ENCODE results near the gene CNTFR.
"Not testable (repeated sequence)": the region's sequence is repeated elsewhere in the genome, so short reads cannot be mapped to it uniquely, and the experiment has no call there.

Gene CNTFR

DNA sequence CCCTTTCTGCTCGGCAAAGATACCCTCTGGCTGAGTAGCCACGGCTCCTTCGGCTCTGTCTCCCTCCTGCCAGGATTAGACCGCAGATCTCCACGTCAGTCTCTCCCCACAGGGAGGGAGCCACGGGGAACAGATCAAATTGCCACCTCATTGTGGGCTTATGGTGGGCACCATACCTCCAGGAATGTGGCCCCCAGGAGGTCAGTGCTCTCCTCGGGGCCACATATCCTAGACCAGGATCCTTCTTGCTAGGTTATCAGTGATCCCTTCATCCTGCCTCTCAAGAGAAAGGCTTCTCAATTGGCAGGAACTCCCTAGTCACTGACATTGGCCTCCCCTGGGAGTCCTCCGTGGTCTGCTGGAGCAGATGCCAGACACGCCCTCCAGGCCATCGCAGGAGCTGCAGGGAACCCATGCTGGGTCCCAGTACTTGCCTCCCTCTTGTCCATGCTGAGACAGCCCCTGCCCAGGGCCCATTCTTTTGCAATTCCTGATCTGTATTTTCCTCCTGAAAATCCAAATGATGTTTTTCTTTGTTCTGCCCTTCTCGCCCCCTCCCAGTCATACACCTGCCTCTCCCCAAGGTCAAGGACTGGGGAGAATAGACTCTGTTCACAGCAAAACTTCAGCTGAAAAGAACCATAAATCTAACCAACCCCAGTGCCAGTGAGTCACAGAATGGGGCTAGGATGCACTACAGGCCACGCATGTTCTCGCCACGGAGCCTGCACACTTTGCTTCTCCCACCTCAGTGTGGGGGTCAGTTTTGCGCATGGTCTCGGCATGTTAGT lies 35.1 kb downstream of the CNTFR start:
- ATAC-seq, result no peak

DNA sequence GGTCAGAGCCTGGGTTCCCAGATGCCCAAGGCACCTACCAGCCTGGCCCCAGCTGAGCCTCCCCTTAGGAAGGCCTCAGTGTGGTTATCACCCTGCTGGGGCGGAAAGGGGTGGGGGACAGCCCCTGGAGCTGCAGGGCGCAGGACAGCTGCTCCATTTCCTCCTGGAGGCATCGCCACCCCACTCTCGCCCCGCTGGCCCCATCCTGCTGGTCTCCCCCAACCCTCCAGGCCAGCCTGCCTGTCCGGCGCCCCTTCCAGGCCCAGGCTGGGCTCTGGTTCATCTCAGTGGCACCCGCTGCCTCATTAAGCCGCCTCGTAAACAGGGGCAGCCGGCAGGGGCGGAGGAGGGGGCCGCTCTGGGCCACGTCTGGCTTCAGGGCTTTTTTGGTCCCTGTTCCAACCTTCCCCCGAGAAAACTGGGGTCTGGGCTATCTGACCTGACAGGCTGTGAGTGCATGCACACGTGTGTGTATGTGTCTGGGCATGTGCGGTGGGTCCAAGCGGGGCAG lies 36.0 kb downstream of the CNTFR start:
- ATAC-seq, result no peak

GRCh38 chr9:34552986-34553385 lies 36.5 kb downstream of the CNTFR start:
- ATAC-seq, result no peak

- ATAC-seq, result no peak
Observed at GRCh38 chr9:34552606-34552981, 36.9 kb downstream of the CNTFR start.

DNA sequence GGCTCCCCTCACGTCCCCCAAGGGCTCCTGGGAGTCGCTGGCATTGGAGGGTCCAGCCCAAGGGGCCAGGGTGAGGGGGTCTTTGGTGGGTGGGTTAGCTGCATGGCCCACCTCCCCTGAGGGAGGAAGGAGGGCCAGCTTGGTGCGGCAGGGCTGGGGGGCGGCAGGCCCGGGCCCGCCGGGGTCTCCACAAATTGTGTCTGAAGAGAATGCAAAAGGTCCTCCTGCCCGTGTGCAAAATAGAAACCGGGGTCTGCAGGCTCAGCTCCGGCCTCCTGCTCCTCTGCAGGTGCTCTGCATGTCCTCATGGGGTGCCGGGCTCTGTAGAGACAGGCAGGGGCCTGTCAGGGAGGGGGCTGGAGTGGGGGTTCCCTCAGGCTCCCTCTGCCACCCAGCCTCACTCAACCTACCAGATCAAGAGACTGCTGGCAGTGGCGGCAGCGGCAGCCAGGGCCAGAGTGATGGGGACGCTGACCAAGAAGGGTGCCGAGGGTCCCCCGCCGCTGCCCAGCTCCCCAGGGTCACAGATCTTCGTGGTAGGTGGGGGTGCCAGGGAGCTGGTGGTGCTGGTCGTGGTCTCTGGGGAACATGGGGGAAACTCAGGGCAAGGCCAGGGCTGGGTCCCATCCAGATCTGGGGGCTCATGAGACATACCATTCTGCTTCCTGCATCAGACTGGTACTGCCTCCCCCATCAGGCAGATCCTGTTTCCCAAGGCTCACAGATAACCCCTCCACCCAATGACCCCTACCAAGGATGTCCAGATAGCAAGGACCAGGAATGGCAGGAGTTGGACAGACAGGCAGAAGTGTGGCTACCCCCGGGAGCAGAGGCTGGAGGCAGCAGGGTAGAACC lies 37.5 kb downstream of the CNTFR start:
- ATAC-seq, result no peak

GRCh38 chr9:34550681-34551270 lies 38.7 kb downstream of the CNTFR start:
- ATAC-seq, result no peak

DNA sequence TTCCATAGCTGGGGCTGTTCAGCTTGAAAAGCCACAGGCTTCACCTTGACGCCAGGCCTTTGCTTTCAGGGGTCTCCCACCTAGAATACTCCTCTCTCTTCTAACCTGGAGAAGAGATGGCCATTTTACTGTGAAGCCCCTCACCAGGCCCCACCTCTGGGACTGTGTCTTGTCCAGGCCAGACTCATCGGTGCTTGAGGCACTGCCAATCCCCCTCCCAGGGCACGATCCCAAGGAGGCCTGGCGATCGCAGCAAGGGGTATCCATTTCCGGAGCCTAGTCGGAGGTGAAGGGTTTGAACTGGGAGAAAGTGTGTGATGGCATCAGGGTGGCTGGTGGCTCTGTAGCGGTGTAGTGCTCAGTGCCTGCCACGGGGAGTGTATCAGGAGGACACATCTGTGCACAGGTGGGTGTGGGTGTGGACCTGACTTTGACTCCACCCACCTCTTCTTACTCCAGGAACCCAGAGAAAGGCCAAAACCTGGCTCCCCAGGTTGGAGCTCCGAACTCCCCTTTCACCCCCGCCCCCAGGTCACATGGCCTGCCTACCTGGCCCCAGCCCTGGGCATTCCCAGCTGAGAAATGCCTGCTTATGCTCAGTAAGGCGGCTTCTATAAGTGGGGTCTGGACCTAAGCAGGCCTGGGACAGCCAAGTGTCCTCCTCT lies 39.4 kb downstream of the CNTFR start:
- ATAC-seq, result no peak

GRCh38 chr9:34549407-34549732 lies 40.2 kb downstream of the CNTFR start:
- no peak for ATAC-seq

- peak; percentile 29 to 45 for ATAC-seq
Observed at GRCh38 chr9:34547960-34548611, 41.4 kb downstream of the CNTFR start.

- ATAC-seq, result peak; percentile 52 to 78
Observed at GRCh38 chr9:34546834-34547827, 42.4 kb downstream of the CNTFR start.

GRCh38 chr9:34546102-34546833 lies 43.3 kb downstream of the CNTFR start:
- ATAC-seq, result no peak

- ATAC-seq, result no peak
Observed at GRCh38 chr9:34545497-34545896, 44.0 kb downstream of the CNTFR start.

- no peak for ATAC-seq
Observed at GRCh38 chr9:34544035-34544434, 45.5 kb downstream of the CNTFR start.

- no peak for ATAC-seq
Observed at GRCh38 chr9:34541540-34541939, 48.0 kb downstream of the CNTFR start.

- ATAC-seq, result no peak
Observed at GRCh38 chr9:34540827-34541226, 48.7 kb downstream of the CNTFR start.

GRCh38 chr9:34536685-34537084 lies 52.8 kb downstream of the CNTFR start:
- ATAC-seq, result no peak

GRCh38 chr9:34532041-34532440 lies 57.5 kb downstream of the CNTFR start:
- ATAC-seq, result not testable (repeated sequence)

GRCh38 chr9:34526026-34526425 lies 63.5 kb downstream of the CNTFR start:
- ATAC-seq, result no peak

GRCh38 chr9:34524349-34524748 lies 65.2 kb downstream of the CNTFR start:
- ATAC-seq, result no peak
